Type B pancreatic cell (in vitro differentiated cells): ENCODE results near the gene CREB5. TPM values are rescaled to one million over a fixed set of nuclear protein-coding genes. Genes with fewer than 3 reads are reported as not detected.

Experiments used
- DNase-seq: peaks from one replicate; pipeline ENCODE4 v3.0.0; 2021; ENCODE audit warnings: mixed read lengths; ENCODE audit not compliant: unreplicated experiment; ENCODE audit errors: extremely low spot score
- H3K27ac Mint-ChIP-seq: 2 replicates; pipeline ENCODE4 v1.8.0; 2021; ENCODE audit warnings: mild to moderate bottlenecking, mixed read lengths
- H3K27me3 Mint-ChIP-seq: 2 replicates; pipeline ENCODE4 v1.8.0; 2021; ENCODE audit warnings: mixed read lengths
- H3K36me3 Mint-ChIP-seq: 2 replicates; pipeline ENCODE4 v1.8.0; 2021; ENCODE audit warnings: mixed read lengths
- H3K4me1 Mint-ChIP-seq: one replicate; pipeline ENCODE4 v1.8.0; 2021; ENCODE audit warnings: mixed read lengths; ENCODE audit not compliant: unreplicated experiment
- H3K4me3 Mint-ChIP-seq: 2 replicates; pipeline ENCODE4 v1.8.0; 2021; ENCODE audit warnings: mild to moderate bottlenecking, mixed read lengths
- H3K9me3 Mint-ChIP-seq: 2 replicates; pipeline ENCODE4 v1.8.0; 2021; ENCODE audit warnings: mixed read lengths
- total RNA-seq: library from RNA; stranded (reverse); gene quantifications from 2 replicates; pipeline ENCODE4 v1.2.1, GENCODE V29; 2021; ENCODE audit warnings: low replicate concordance
- TF ChIP-seq, protein P1 (sequence below): fragments of 200-600 bp; sonication (generic); conservative IDR thresholded peaks from 2 replicates; pipeline ENCODE4 v1.5.0; 2021; ENCODE audit warnings: antibody characterized with exemption, mild to moderate bottlenecking

The CREB5 gene
- total RNA-seq, 1 donor from 2014 or later: 31.0 TPM

DNA sequence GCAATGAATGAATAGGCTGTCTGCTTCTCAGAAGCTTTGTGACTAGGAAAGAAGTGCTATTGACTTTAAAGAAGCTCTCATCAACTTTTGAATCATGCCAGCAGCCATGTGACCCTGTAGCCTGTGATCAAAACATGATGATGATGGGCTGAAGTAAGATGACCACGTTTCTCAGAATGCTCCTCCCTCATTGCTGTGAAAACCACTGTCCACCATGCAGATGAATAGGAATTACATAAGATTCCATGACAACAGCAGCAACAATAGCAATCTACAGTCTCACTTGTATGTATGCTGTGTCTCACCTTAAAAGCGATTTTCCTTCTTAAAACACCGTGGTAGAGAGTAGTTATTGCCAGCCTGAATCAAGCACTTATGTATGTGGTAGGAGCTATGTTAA is 317.4 kb downstream of the CREB5 start:
- H3K4me3 Mint-ChIP-seq: no peak overlapping the region
- peaks cover 3% of the 10 kb centered on the region for H3K36me3 Mint-ChIP-seq
- peaks cover 5% of the 10 kb centered on the region for H3K9me3 Mint-ChIP-seq
- no peak overlapping the region for H3K27ac Mint-ChIP-seq
- DNase-seq: no peak
- H3K27me3 Mint-ChIP-seq: peaks cover 4% of the 10 kb centered on the region
- peaks cover 62% of the 10 kb centered on the region for H3K4me1 Mint-ChIP-seq
- TF ChIP-seq, protein P1, sequence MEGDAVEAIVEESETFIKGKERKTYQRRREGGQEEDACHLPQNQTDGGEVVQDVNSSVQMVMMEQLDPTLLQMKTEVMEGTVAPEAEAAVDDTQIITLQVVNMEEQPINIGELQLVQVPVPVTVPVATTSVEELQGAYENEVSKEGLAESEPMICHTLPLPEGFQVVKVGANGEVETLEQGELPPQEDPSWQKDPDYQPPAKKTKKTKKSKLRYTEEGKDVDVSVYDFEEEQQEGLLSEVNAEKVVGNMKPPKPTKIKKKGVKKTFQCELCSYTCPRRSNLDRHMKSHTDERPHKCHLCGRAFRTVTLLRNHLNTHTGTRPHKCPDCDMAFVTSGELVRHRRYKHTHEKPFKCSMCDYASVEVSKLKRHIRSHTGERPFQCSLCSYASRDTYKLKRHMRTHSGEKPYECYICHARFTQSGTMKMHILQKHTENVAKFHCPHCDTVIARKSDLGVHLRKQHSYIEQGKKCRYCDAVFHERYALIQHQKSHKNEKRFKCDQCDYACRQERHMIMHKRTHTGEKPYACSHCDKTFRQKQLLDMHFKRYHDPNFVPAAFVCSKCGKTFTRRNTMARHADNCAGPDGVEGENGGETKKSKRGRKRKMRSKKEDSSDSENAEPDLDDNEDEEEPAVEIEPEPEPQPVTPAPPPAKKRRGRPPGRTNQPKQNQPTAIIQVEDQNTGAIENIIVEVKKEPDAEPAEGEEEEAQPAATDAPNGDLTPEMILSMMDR: no peak

DNA sequence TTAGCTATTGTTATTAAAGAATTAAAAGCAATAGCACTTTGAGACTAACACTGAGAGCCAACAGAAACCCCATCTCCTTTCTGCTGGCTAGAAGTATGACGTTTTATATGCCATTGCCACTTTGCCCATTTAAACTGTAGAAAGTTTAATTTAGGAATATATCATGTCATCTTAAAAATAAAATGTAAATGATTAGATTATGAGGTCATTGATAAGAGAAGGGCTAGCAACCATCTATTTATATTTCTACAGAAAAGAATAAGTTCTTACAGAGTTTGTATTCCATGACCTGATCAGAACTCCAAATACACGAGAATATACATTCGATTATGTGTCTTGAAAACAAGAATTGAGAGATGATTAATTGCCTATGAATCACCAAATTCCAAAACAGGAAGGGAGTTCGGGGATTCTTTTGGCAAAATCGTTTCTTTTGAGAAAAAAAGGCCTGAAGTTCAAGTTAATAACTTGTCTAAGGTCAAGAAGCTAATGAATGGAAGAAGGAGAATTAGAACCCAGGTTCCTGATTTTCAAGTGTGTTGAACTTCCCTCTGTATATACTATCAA is 318.9 kb downstream of the CREB5 start:
- Mint-ChIP-seq H3K36me3 (peaks cover 3% of the 10 kb centered on the region), H3K4me3 (no peak overlapping the region), H3K4me1 (peaks cover 56% of the 10 kb centered on the region), H3K27ac (no peak overlapping the region), H3K9me3 (peaks cover 5% of the 10 kb centered on the region), H3K27me3 (peaks cover 4% of the 10 kb centered on the region)
- TF ChIP-seq, protein P1: no peak
- no peak for DNase-seq

DNA sequence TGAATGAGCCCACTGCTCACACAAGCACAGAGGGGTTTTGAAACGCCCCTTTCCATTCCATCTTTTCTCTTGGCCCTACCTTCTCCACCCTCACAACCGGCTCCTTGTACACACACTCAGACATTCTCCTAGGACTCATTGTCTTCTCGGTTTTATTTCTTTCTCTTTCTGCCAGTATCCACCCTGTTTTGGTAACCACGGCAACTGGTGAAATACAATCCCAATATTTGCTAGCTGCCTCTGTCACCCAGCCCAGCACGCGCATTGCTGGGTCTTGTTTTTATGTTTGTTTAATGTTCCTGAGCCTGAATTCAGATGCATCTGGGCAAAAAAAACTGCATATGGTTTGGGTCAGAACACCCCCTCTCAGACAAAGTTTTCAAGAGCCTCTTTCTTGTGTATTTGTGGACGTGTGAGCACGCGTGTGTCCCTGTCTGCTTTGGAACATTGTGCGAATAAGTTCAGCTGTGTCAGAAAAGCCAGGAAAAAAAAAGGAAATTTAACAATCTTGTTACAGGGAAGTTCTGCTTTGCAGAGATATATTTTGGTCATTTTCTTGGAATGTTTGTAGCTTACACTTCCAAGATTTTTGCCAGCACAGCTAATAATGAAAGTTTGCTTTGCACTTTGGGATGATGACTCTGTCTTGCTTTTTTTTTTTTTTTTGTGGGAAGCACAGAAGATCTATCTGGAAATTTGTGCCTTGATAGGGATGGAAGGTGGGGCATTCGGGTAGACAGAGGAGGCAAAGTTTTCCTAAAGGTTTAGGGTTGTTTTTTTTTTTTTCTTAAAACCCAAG is 320.0 kb downstream of the CREB5 start:
- Mint-ChIP-seq H3K4me1 (peaks cover 45% of the 10 kb centered on the region), H3K27ac (no peak overlapping the region), H3K27me3 (peaks cover 4% of the 10 kb centered on the region), H3K9me3 (peaks cover 5% of the 10 kb centered on the region), H3K36me3 (peaks cover 3% of the 10 kb centered on the region), H3K4me3 (no peak overlapping the region)
- no peak for DNase-seq
- TF ChIP-seq, protein P1: no peak

DNA sequence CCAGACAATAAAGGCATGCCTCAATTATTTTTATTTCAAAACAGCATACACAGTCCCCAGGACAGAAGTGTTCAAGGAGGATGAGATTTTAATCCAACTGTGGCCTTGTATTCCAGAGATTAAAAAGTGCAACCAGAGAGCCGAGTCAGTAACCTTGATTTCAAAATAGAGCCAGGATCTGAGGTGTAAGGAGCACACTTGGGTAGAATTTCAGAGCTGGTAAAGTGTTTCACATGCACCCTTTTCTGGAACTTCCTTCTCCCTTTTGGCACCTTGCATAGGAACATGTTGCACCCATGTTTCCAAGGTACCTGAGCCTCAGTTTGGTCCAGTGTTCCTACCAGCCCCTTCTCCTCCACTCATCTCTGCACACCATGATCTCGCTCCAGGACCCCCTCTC is 320.7 kb downstream of the CREB5 start:
- Mint-ChIP-seq H3K4me3 (no peak overlapping the region), H3K27me3 (peaks cover 4% of the 10 kb centered on the region), H3K4me1 (peaks cover 43% of the 10 kb centered on the region), H3K36me3 (peaks cover 3% of the 10 kb centered on the region), H3K9me3 (peaks cover 5% of the 10 kb centered on the region), H3K27ac (no peak overlapping the region)
- no peak for DNase-seq
- TF ChIP-seq, protein P1: no peak

DNA sequence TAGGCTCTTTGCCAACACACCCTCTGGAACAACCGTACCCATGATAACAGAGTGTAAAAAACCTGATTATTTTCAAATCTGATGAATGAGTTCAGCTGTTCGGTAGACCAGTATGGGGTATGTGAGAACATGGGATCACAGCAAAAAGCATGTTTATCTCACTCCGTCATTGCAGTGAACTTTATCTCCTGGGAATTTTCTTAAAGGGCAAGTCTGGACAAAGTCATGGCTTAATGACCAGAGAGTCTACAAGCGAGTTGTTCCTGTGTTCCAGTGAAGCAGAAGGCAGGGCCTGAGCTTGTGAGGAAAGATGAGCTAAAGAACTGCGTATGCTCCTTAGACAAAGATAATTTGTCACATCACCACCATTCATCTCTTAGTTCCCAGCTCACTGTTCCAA is 326.1 kb downstream of the CREB5 start:
- no peak for DNase-seq
- H3K4me1 Mint-ChIP-seq: peaks cover 31% of the 10 kb centered on the region
- peaks cover 2% of the 10 kb centered on the region for H3K36me3 Mint-ChIP-seq
- no peak overlapping the region for H3K4me3 Mint-ChIP-seq
- no peak overlapping the region for H3K27ac Mint-ChIP-seq
- TF ChIP-seq, protein P1: no peak
- no peaks in the 10 kb centered on the region for H3K27me3 Mint-ChIP-seq
- H3K9me3 Mint-ChIP-seq: no peaks in the 10 kb centered on the region
